ENCODE data around the gene CPLX1.

The CPLX1 gene

GRCh38 chr4:825971-826330 is at the start of gene CPLX1:
TSS of gene CPLX1 (minus strand) at chr4:826129. CDS start at chr4:824522, 1,607 bp downstream.
- DNase-seq = peak; percentile 10

DNA sequence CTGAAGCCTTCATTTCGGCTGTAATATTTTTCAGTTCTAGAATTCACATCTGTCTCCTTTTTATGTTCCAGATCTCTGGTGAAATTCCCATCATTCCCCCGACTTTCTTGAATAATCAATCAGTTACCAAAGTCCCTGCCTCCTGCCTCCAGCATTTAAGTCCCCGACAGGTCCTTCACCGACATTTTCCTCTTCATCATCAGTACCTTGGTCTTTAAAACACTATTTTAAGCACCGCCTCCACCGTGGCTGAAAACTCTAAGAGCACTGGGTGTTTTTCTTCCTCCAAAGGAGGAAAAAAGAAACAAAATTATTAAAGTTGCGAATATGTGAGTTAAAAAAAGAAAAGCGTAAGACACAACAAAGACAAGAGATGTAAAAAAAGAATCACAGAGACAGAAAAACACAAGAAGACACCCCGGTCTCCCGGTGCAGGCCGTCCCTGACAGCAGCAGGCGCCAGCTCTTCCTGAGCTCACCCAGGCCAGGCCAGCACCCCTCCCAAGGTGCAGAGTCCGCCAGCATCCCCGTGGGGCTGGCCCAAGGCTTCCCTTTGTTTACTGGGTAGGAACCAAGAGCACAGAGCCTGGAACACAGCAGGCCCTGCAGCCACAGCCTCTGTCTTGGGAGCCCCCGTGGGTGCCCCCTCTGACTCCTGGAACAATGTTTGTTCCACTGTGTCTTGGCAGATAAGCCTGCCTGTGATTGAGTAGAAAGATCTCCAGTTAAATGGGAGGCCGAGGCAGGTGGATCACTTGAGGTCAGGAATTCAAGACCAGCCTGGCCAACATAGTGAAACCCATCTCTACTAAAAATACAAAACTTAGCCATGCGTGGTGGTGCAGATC is 49.3 kb upstream of the CPLX1 start:
- DNase-seq = no peak

DNA sequence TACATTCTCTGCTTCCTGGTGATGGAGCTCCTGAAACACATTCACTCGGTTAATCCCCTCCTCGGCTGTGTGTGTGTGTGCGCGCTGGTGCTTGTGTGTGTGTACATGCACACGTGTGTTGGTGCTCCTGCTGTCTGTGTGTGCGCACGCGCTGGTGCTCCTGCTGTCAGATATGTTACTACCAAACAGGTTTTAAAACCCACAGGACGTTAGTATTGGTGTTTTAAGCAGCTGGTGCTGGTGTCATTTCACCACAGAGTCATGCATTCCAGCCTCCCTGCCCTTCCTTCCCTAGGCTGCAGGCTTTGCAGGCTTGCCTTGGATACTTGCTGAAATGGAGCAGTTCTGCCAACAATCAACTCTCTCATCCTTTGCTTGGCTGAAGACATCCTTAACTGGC is 48.1 kb upstream of the CPLX1 start:
- no peak for DNase-seq

GRCh38 chr4:872241-872981 is 46.5 kb upstream of the CPLX1 start:
- DNase-seq = no peak

- DNase-seq = no peak
These were observed 45.6 kb upstream of the CPLX1 start for GRCh38 chr4:871484-871883.

- DNase-seq = no peak
These were observed 45.0 kb upstream of the CPLX1 start for GRCh38 chr4:870951-871350.

- no peak for DNase-seq
These were observed 43.8 kb upstream of the CPLX1 start for GRCh38 chr4:869776-870175.

- no peak for DNase-seq
These were observed 42.5 kb upstream of the CPLX1 start for GRCh38 chr4:868421-868820.

DNA sequence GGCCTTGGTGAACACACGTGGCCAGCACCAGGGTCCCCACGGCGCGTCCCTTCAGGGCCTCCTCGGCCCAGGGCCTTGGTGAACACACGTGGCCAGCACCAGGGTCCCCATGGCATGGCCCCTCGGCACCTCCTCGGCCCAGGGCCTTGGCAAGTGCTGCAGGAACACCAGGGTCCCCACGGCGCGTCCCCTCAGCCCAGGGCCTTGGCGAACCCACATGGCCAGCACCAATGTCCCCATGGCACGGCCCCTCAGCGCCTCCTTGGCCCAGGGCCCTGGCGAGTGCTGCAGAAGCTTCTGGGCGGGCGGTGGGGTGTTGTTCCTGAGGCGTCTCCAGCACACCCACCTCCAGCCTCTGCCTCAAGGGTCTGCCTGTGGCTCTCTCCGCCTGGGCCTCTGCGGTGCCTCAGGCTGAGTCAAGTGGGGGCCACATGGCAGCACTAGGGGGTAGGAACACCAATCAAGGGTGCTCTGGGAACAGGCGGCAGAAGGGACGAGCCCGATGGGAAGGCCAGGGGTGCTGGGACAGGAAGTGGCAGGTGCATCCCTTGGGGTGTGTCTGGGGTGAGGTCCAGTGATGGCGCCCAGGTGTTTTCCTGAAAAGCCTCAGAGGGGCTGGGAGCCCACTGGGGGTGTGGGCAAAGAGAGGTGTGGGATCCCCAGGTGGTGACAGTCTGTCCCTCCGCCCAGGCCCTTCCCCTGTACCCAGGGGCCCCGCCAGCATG is 41.8 kb upstream of the CPLX1 start:
- no peak for DNase-seq

- no peak for DNase-seq
These were observed 40.9 kb upstream of the CPLX1 start for GRCh38 chr4:866761-867390.

DNA sequence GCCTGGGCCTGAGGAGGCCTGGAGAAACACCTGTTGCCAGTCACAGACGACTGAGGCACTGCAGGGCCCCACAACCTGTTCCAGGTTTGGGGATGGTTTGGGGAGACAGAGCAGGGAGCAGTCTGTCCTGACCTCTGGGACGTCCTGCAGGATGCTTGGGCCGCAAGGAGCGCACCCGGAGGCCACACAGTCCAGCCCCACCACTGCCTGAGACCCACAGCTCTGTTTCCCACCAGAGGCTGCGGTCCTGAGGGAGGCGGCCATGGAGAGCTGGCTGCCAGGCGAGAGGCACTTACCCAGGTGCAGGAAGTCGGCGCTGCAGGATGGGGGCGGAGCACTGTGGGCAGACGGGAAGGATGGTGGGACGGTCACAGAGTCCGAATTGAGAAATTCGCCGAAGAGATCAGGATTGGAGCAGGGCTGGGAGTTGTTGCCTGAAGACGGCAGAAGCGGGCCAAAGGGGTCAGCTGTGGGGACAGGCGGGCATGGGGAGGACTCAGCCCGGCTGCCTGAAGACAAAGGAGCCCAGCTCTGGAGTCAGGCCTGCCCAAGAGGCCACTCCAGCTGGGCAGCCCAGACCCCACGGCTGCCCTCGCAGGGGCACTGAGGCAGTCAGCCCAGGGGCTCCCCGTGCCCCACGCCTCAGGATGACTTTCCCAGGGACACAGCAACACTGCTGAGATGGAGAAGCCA is 40.3 kb upstream of the CPLX1 start:
- DNase-seq = no peak

- no peak for DNase-seq
These were observed 39.6 kb upstream of the CPLX1 start for GRCh38 chr4:865572-865971.

GRCh38 chr4:865121-865465 is 39.2 kb upstream of the CPLX1 start:
- DNase-seq = no peak

DNA sequence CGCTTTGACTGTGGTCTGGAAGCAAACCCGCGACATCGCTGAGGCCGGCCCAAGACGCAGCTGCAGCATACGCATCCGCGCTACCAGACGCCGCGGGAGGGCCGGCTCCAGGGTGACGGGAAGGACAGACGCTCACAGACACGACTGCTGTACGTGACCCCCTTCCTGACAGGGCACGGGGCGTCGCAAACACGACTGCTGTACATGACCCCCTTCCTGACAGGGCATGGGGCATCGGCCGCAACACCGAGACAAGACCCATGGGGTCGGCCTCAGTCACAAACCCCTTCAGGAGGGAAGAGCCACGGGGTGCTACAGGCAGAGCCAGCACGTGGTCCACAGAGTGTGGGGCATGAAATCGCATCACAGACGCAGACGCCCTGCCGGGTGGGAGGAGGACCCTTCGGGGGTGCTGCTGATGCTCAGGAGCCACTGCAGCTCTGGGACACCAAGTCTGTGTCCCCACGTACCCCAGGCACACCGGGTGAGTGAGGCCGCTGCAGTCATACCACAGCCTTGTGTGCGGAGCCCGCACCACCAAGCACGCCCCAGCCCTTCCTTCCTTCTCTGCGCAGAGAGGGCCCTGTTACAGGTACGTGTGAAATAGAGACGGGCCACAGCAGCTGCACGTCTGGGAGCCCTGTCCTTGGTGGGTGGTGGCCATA is 38.7 kb upstream of the CPLX1 start:
- no peak for DNase-seq

DNA sequence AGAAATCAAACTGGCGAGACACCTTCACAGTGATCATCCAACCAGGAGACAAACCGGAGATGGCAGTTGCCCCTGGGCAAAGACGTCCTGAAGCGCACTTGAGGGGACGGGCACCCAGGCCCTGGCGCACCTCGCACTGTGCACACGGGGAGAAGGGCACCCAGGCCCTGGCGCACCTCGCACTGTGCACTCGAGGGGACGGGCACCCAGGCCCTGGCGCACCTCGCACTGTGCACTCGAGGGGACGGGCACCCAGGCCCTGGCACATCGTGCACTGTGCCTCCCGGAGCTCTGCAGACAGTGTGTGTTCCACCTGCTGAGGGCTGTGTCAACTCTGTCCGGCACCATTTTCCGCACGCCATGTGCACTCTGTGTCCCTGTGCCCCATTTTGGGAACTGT is 34.6 kb upstream of the CPLX1 start:
- DNase-seq = no peak

DNA sequence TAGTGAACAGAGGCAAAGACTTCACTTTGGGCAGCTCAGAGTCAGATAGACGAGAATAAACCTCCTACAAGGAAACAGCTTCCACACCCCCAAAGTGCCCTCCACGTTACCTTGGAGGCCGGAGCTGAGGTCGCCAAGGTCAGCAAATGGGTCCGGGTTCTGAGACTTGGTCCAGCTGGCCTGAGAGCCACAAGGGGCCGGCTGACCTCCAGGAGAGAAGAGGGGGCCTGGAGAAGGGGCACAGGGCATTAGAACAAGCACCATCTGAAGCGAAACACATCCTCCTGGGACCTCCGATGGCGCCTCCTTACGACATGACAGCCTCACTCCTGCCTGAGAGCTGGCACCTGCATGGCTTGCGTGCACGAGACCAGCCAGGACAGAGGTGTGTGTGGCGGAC is 33.6 kb upstream of the CPLX1 start:
- no peak for DNase-seq

DNA sequence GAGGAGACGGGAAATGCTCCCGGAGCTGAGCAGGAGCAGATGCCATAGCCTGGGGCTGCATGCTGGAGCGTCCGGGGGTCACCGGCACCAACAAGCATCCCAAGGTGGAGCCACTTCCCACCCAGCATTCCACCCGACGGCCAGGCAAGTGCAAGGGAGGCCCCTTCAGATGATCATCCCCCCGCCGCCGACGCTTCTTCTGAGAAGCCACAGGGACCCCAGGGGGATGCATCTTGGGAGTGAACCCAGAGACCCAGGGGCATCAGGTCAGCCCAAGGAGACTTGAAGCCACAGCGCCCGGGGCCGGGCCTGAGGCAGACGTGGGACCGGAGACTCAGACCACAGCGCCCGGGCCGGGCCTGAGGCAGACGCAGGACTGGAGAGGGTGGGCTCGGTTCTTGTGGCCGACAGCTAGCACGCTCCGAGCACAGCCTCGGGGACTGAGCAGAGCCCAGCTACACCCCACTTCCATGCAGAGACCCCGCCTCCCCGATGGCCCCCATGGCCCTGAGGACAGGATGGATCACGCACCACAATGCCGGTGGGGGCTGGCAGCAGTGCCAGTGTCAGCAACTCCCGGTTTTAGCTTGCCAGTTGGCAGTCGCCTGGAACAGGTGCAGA is 33.0 kb upstream of the CPLX1 start:
- DNase-seq = no peak

DNA sequence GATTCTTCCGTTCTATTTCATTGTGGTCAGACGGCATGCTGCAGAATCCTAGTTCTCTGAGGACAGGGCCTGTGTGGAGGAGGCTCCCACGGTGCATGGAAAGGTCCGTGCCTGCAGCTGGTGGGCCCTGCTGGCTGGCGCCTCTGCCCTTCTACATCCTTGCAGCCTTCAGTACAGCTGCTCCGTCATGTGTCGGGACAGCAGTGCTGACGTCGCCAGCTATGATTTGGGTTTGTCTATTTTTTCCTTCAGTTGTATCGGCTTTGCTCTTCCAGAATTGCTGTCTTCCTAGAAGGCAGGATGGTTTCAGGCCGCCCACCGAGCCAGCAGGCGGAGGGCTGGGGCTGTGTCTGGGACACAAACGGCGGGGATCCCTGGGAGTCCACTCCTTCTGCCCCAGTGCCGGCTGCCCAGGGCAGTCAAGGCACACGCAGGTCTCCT is 32.1 kb upstream of the CPLX1 start:
- no peak for DNase-seq

- no peak for DNase-seq
These were observed 31.5 kb upstream of the CPLX1 start for GRCh38 chr4:857461-857860.

GRCh38 chr4:856225-856901 is 30.4 kb upstream of the CPLX1 start:
- DNase-seq = peak; percentile 33

GRCh38 chr4:855880-856224 is 29.9 kb upstream of the CPLX1 start:
- DNase-seq = no peak

Data from CD4-positive, alpha-beta T cell treated with Interleukin-12 subunit alpha and Interleukin-12 subunit beta, for 1 hour (primary cell).